22Rv1 (cell line): ENCODE results near the gene RSPH3.
"Not testable (repeated sequence)": the region's sequence is repeated elsewhere in the genome, so short reads cannot be mapped to it uniquely, and the experiment has no call there.

ENCODE experiments used
- ZFX ChIP-seq: fragments of 450-650 bp; IDR thresholded peaks from 2 replicates; pipeline ENCODE4 v1.6.1; 2017; ENCODE audit warnings: antibody characterized with exemption, borderline replicate concordance
- TF ChIP-seq, protein P1 (sequence below): fragments of 450-650 bp; IDR thresholded peaks from 2 replicates; pipeline ENCODE4 v1.5.1; 2017; ENCODE audit warnings: mild to moderate bottlenecking

DNA sequence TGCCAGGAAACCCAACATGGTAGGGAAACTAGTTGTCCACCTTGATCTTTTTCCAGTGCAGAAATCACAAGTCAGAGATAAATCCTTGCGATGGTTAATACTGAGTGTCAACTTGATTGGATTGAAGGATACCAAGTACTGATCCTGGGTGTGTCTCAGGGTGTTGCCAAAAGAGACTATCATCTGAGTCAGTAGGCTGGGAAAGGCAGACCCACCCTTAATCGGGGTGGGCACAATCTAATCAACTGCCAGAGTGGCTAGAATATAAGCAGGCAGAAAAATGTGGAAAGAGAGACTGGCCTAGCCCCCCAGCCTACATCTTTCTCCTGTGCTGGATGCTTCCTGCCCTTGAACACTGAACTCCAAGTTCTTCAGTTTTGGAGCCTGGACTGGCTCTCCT, 10.3 kb downstream of the RSPH3 start:
- TF ChIP-seq, protein P1, sequence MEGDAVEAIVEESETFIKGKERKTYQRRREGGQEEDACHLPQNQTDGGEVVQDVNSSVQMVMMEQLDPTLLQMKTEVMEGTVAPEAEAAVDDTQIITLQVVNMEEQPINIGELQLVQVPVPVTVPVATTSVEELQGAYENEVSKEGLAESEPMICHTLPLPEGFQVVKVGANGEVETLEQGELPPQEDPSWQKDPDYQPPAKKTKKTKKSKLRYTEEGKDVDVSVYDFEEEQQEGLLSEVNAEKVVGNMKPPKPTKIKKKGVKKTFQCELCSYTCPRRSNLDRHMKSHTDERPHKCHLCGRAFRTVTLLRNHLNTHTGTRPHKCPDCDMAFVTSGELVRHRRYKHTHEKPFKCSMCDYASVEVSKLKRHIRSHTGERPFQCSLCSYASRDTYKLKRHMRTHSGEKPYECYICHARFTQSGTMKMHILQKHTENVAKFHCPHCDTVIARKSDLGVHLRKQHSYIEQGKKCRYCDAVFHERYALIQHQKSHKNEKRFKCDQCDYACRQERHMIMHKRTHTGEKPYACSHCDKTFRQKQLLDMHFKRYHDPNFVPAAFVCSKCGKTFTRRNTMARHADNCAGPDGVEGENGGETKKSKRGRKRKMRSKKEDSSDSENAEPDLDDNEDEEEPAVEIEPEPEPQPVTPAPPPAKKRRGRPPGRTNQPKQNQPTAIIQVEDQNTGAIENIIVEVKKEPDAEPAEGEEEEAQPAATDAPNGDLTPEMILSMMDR: not testable (repeated sequence)
- TF ChIP-seq ZFX: not testable (repeated sequence)
